Measurements from ENCODE around the gene REPIN1.

The REPIN1 gene

DNA sequence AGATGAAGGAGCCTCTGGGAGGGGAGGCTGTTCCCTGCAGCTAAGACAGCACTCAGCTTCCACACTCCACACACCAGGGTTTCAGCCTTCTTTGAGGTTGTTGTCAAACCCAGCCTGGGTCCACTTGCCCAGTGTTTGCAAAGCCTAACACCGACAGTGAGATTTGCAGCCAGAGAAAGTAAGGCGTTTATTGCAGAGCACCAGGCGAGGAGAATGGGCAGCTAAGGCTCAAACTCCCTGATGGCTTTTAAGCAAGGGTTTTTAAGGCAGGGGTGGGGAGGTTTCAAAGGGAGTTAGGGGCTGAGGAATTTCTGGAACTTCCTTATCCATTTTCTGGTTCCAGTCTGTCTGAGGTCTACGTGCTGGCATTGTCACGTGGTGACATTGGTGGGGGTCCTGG is 5.8 kb downstream of the REPIN1 start:
- Histone ChIP-seq H3K36me3 (ENCODE audit: control insufficient read depth, insufficient read depth, low read length) (no peaks in the 10 kb centered on the region), H3K9ac (ENCODE audit: low read length) (no peak overlapping the region), H3K9me3 (ENCODE audit: control insufficient read depth, low read length) (no peaks in the 10 kb centered on the region), H3K4me1 (ENCODE audit: control insufficient read depth, insufficient read depth, low read length) (peaks cover 55% of the 10 kb centered on the region), H3K4me3 (ENCODE audit: low read length) (no peak overlapping the region), H3K27me3 (ENCODE audit: control insufficient read depth, insufficient read depth, low read length) (no peaks in the 10 kb centered on the region)

GRCh38 chr7:150375662-150376521 is 7.3 kb downstream of the REPIN1 start:
- Histone ChIP-seq H3K9me3 (ENCODE audit: control insufficient read depth, low read length) (no peaks in the 10 kb centered on the region), H3K9ac (ENCODE audit: low read length) (peak overlapping the region; percentile 3), H3K36me3 (ENCODE audit: control insufficient read depth, insufficient read depth, low read length) (no peaks in the 10 kb centered on the region), H3K27me3 (ENCODE audit: control insufficient read depth, insufficient read depth, low read length) (no peaks in the 10 kb centered on the region), H3K4me3 (ENCODE audit: low read length) (no peak overlapping the region), H3K4me1 (ENCODE audit: control insufficient read depth, insufficient read depth, low read length) (peaks cover 54% of the 10 kb centered on the region)

GRCh38 chr7:150376560-150376959 is 7.9 kb downstream of the REPIN1 start:
- Histone ChIP-seq H3K27me3 (ENCODE audit: control insufficient read depth, insufficient read depth, low read length) (no peaks in the 10 kb centered on the region), H3K36me3 (ENCODE audit: control insufficient read depth, insufficient read depth, low read length) (no peaks in the 10 kb centered on the region), H3K4me3 (ENCODE audit: low read length) (no peak overlapping the region), H3K4me1 (ENCODE audit: control insufficient read depth, insufficient read depth, low read length) (peaks cover 48% of the 10 kb centered on the region), H3K9ac (ENCODE audit: low read length) (peak overlapping the region; percentile 3), H3K9me3 (ENCODE audit: control insufficient read depth, low read length) (no peaks in the 10 kb centered on the region)

GRCh38 chr7:150377196-150377595 is 8.6 kb downstream of the REPIN1 start:
- H3K4me3 ChIP-seq (ENCODE audit: low read length), result no peak overlapping the region
- no peaks in the 10 kb centered on the region for H3K27me3 ChIP-seq (ENCODE audit: control insufficient read depth, insufficient read depth, low read length)
- H3K36me3 ChIP-seq (ENCODE audit: control insufficient read depth, insufficient read depth, low read length), result no peaks in the 10 kb centered on the region
- peaks cover 54% of the 10 kb centered on the region for H3K4me1 ChIP-seq (ENCODE audit: control insufficient read depth, insufficient read depth, low read length)
- no peaks in the 10 kb centered on the region for H3K9me3 ChIP-seq (ENCODE audit: control insufficient read depth, low read length)
- H3K9ac ChIP-seq (ENCODE audit: low read length), result no peak overlapping the region

DNA sequence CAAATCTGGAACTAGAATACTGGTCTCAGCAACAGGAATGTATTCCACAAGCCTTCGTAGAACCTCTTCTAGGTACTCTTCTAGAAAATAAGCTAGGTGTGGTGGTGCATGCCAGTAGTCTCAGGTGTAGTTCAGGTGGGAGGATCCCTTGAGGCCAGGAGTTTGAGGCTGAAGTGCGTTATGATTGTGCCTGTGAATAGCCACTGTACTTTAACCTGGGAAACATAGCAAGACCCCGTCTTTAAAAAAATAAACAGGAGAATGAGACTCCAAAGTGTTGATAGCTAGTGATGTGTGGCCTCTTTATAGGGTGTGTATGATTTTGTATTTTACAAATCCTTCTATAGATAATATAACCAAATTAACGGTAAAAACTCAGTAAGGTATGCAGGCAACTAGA is 9.0 kb downstream of the REPIN1 start:
- no peaks in the 10 kb centered on the region for H3K9me3 ChIP-seq (ENCODE audit: control insufficient read depth, low read length)
- peaks cover 57% of the 10 kb centered on the region for H3K4me1 ChIP-seq (ENCODE audit: control insufficient read depth, insufficient read depth, low read length)
- no peak overlapping the region for H3K4me3 ChIP-seq (ENCODE audit: low read length)
- H3K36me3 ChIP-seq (ENCODE audit: control insufficient read depth, insufficient read depth, low read length), result no peaks in the 10 kb centered on the region
- peak overlapping the region; percentile 86 for H3K9ac ChIP-seq (ENCODE audit: low read length)
- no peaks in the 10 kb centered on the region for H3K27me3 ChIP-seq (ENCODE audit: control insufficient read depth, insufficient read depth, low read length)

- Histone ChIP-seq H3K9ac (ENCODE audit: low read length) (peak overlapping the region; percentile 86), H3K36me3 (ENCODE audit: control insufficient read depth, insufficient read depth, low read length) (no peaks in the 10 kb centered on the region), H3K4me1 (ENCODE audit: control insufficient read depth, insufficient read depth, low read length) (peaks cover 57% of the 10 kb centered on the region), H3K4me3 (ENCODE audit: low read length) (peak overlapping the region; percentile 81), H3K27me3 (ENCODE audit: control insufficient read depth, insufficient read depth, low read length) (no peaks in the 10 kb centered on the region), H3K9me3 (ENCODE audit: control insufficient read depth, low read length) (no peaks in the 10 kb centered on the region)
Measured at GRCh38 chr7:150378115-150378852, 9.7 kb downstream of the REPIN1 start.

DNA sequence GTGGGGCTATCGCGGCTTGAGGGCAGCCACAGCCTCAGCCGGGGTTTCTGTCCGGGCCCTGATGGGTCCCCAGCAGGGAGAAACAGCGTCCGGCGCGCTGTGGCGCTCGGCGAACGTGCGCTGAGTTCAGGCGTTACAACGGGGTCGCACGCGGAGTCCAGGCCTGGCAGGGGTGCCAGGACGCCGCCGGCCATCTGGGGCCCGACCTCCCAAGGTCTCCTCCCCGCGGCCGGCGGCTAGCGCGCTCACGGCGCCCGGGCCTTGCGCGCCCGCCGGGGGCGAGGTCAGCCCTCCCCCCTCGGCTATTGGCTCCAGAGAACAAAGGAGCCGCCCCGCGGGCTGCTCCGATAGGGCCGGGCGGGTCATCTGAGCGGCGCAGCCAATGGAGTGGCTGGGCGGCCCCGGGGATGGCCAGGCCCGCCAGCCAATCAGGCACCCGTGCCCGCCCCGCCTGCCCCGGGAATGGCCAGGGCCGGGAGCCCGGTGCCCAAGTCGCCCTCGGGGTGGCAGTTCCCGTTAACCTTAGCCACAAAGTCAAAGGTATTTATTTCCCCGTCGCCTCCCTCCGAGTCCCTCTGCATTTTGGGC is 10.3 kb downstream of the REPIN1 start, which contains the start of gene ZNF775:
TSS of gene ZNF775 (plus strand) at position 478 of the 588 bp plus-strand sequence. CDS start 9,141 bp downstream, outside the sequence.
- H3K36me3 ChIP-seq (ENCODE audit: control insufficient read depth, insufficient read depth, low read length), result no peaks in the 10 kb centered on the region
- peaks cover 61% of the 10 kb centered on the region for H3K4me1 ChIP-seq (ENCODE audit: control insufficient read depth, insufficient read depth, low read length)
- peak within 1 kb of the TSS; percentile 81 for H3K4me3 ChIP-seq (ENCODE audit: low read length)
- peak within 1 kb of the TSS; percentile 86 for H3K9ac ChIP-seq (ENCODE audit: low read length)
- H3K9me3 ChIP-seq (ENCODE audit: control insufficient read depth, low read length), result no peaks in the 10 kb centered on the region
- H3K27me3 ChIP-seq (ENCODE audit: control insufficient read depth, insufficient read depth, low read length), result no peaks in the 10 kb centered on the region

DNA sequence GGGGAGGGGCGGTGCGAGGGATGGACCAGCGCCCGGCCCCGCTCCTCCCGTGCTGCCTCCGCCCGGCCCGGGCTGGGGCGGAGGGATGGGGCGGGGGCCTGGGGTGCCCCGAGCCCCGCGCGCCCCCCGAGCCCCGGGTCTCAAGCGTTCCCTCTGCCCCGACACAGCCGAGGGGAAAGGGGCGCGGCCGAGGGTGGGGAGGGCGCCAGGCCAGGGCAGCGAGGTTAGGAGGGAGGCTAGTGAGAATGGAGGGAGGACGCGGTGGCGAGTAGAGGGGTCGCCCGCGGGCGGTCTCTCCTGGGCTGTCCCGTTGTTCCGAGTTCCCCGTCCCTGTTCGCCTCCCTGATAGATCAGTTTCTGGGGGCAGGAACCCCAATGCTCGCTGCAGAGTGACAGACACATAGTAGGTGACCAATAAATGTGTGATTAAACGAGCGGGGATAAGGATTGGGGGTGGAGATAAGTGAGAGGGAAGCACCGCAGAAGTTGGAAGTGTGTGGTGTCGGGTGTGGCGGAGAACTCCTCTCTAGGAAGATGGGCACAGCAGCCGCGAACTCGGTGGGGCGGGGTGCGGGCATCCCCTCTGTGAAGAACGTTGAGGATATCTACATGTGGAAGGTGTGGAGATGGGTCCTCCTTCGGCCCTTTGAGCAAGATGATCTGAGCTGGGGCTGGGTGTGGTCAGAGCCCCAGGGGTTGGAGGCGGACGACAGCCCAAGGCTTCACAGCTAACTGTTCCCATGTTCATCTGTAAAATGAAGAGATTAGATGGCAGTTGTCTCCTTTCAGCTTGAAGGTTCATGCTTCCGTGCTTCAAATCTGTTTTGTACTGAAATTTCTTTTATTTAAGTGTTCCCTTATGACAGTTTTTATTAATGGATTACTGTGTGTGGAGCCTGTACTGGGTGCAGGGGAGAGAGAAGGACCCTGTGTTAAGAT is 11.1 kb downstream of the REPIN1 start:
- Histone ChIP-seq H3K36me3 (ENCODE audit: control insufficient read depth, insufficient read depth, low read length) (no peaks in the 10 kb centered on the region), H3K9me3 (ENCODE audit: control insufficient read depth, low read length) (no peaks in the 10 kb centered on the region), H3K9ac (ENCODE audit: low read length) (peak overlapping the region; percentile 75), H3K4me3 (ENCODE audit: low read length) (peak overlapping the region; percentile 31), H3K27me3 (ENCODE audit: control insufficient read depth, insufficient read depth, low read length) (no peaks in the 10 kb centered on the region), H3K4me1 (ENCODE audit: control insufficient read depth, insufficient read depth, low read length) (peaks cover 61% of the 10 kb centered on the region)

- no peak overlapping the region for H3K4me3 ChIP-seq (ENCODE audit: low read length)
- H3K9ac ChIP-seq (ENCODE audit: low read length), result peak overlapping the region; percentile 75
- no peaks in the 10 kb centered on the region for H3K27me3 ChIP-seq (ENCODE audit: control insufficient read depth, insufficient read depth, low read length)
- H3K9me3 ChIP-seq (ENCODE audit: control insufficient read depth, low read length), result no peaks in the 10 kb centered on the region
- H3K36me3 ChIP-seq (ENCODE audit: control insufficient read depth, insufficient read depth, low read length), result no peaks in the 10 kb centered on the region
- peaks cover 61% of the 10 kb centered on the region for H3K4me1 ChIP-seq (ENCODE audit: control insufficient read depth, insufficient read depth, low read length)
Measured at GRCh38 chr7:150380463-150380862, 11.8 kb downstream of the REPIN1 start.

DNA sequence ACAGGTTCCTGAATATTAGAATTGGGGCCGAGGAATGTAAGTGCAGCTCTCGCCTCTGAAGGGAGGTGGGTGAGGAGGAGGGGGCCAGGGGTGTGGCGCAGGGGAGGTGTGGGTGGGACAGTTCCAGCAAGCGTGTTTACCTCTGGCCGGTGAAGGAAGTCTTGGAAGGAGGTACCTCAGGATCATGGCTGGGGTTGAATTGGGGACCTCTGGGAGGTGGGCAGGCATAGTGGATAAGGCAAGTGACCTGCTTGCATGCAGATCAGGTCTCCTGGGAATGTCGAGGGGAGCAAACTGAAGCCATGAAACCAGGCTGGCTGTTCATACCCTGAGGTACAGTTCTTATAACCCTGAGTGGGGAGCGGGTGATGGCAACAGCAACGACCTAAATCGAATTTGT is 12.5 kb downstream of the REPIN1 start:
- Histone ChIP-seq H3K9ac (ENCODE audit: low read length) (no peak overlapping the region), H3K36me3 (ENCODE audit: control insufficient read depth, insufficient read depth, low read length) (no peaks in the 10 kb centered on the region), H3K4me3 (ENCODE audit: low read length) (no peak overlapping the region), H3K27me3 (ENCODE audit: control insufficient read depth, insufficient read depth, low read length) (no peaks in the 10 kb centered on the region), H3K4me1 (ENCODE audit: control insufficient read depth, insufficient read depth, low read length) (peaks cover 58% of the 10 kb centered on the region), H3K9me3 (ENCODE audit: control insufficient read depth, low read length) (no peaks in the 10 kb centered on the region)

GRCh38 chr7:150381785-150382122 is 13.1 kb downstream of the REPIN1 start:
- Histone ChIP-seq H3K9me3 (ENCODE audit: control insufficient read depth, low read length) (no peaks in the 10 kb centered on the region), H3K36me3 (ENCODE audit: control insufficient read depth, insufficient read depth, low read length) (no peaks in the 10 kb centered on the region), H3K4me3 (ENCODE audit: low read length) (no peak overlapping the region), H3K9ac (ENCODE audit: low read length) (no peak overlapping the region), H3K27me3 (ENCODE audit: control insufficient read depth, insufficient read depth, low read length) (no peaks in the 10 kb centered on the region), H3K4me1 (ENCODE audit: control insufficient read depth, insufficient read depth, low read length) (peaks cover 51% of the 10 kb centered on the region)

All from mucosa of stomach (tissue), 1 donor.